ENCODE measurements around the gene UCN. TPM values are rescaled to one million over a fixed set of nuclear protein-coding genes. Genes with fewer than 3 reads are reported as not detected.

UCN gene
- total RNA-seq, 1 experiment from 2014 or later: 3.6 TPM

DNA sequence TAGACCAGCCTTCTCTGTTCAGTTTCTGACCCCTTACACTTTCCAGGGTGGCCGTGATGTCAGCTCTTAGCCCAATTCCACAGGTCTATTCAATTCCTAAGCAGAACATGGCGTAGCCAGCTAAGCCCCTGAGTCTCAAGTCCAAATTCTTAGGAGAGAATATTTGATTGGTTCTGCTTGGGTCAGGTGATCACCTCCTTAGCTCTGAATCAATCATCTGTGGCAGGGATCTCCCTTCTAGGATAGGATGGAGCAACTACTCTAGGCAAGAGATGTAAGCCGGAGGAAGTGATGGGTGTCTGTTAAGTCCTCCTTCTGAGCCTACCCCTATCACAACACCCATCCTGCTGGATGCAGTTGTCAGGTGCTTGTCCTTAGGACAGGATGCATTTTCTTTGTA lies 11.1 kb downstream of the UCN start:
- no peaks in the 10 kb centered on the region for H3K9me3 ChIP-seq (ENCODE audit: low read length)
- intact Hi-C loops (cut with micrococcal nuclease): no loop called here
- H3K9ac ChIP-seq (ENCODE audit: low read length): no peak overlapping the region
- no peak overlapping the region for H3K4me3 ChIP-seq (ENCODE audit: low read length)
- H3K4me1 ChIP-seq (ENCODE audit: insufficient read depth, low read length): peaks cover 33% of the 10 kb centered on the region
- no peak overlapping the region for H3K4me2 ChIP-seq (ENCODE audit: low read length)
- BruUV-seq (replicated peaks): no TSS peak
- no peaks in the 10 kb centered on the region for H3K36me3 ChIP-seq (ENCODE audit: low read depth, low read length)
- H3K27ac ChIP-seq (ENCODE audit: low read length): no peak overlapping the region
- DNase-seq: no peak
- CTCF ChIA-PET: no interaction called here
- H4K20me1 ChIP-seq (ENCODE audit: low read length): no peaks in the 10 kb centered on the region
- no peak overlapping the region for H2AFZ ChIP-seq (ENCODE audit: low read length)
- TF ChIP-seq, protein P1, sequence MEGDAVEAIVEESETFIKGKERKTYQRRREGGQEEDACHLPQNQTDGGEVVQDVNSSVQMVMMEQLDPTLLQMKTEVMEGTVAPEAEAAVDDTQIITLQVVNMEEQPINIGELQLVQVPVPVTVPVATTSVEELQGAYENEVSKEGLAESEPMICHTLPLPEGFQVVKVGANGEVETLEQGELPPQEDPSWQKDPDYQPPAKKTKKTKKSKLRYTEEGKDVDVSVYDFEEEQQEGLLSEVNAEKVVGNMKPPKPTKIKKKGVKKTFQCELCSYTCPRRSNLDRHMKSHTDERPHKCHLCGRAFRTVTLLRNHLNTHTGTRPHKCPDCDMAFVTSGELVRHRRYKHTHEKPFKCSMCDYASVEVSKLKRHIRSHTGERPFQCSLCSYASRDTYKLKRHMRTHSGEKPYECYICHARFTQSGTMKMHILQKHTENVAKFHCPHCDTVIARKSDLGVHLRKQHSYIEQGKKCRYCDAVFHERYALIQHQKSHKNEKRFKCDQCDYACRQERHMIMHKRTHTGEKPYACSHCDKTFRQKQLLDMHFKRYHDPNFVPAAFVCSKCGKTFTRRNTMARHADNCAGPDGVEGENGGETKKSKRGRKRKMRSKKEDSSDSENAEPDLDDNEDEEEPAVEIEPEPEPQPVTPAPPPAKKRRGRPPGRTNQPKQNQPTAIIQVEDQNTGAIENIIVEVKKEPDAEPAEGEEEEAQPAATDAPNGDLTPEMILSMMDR (conservative IDR thresholded peaks at IDR 0.05; ENCODE audit: low read depth, low read length): no peak
- TF ChIP-seq EZH2 (IDR thresholded peaks at IDR 0.05; ENCODE audit: low read length, unreplicated experiment) (no peak), EZH2phosphoT487 (IDR thresholded peaks at IDR 0.05; ENCODE audit: borderline replicate concordance, low read length) (no peak)
- no peaks in the 10 kb centered on the region for H3K27me3 ChIP-seq (ENCODE audit: low read length)
- no peaks in the 10 kb centered on the region for H3K79me2 ChIP-seq (ENCODE audit: low read length)
- peaks cover 10% of the 10 kb centered on the region for H3F3A ChIP-seq (ENCODE audit: low read length, unreplicated experiment)
- no peaks in the 10 kb centered on the region for H3K9me2 ChIP-seq (replicated peaks; ENCODE audit: low read length)
- POLR2A ChIA-PET (ENCODE audit: unreplicated experiment): interaction anchor here (0.7 kb wide), 1 partner anchor 198 kb away, joined by 6 read pairs; no protein-coding TSS in a partner anchor
- no peak for ATAC-seq

DNA sequence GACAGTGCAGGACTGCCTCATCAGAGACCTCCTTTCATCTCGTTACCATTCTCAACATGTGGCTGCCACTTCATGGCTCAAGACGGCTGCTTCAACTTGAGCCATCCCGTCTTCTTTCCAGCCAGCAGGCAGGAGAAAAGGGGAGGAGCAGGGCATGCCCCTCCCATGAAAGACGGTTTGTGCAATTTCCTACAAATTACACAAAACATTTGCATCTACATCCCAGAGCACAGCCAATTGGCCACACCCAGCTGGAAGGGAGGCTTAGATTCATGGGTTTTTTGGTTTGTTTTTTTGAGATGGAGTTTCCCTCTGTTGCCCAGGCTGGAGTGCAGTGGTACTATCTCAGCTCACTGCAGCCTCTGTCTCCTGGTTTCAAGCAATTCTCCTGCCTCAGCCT lies 11.8 kb downstream of the UCN start:
- Histone ChIP-seq H3F3A (ENCODE audit: low read length, unreplicated experiment) (peaks cover 10% of the 10 kb centered on the region), H2AFZ (ENCODE audit: low read length) (no peak overlapping the region), H3K9ac (ENCODE audit: low read length) (no peak overlapping the region), H3K79me2 (ENCODE audit: low read length) (no peaks in the 10 kb centered on the region), H3K9me2 (replicated peaks; ENCODE audit: low read length) (no peaks in the 10 kb centered on the region), H3K36me3 (ENCODE audit: low read depth, low read length) (no peaks in the 10 kb centered on the region), H3K9me3 (ENCODE audit: low read length) (no peaks in the 10 kb centered on the region), H4K20me1 (ENCODE audit: low read length) (no peaks in the 10 kb centered on the region), H3K27me3 (ENCODE audit: low read length) (no peaks in the 10 kb centered on the region), H3K4me3 (ENCODE audit: low read length) (no peak overlapping the region), H3K4me2 (ENCODE audit: low read length) (no peak overlapping the region), H3K4me1 (ENCODE audit: insufficient read depth, low read length) (peaks cover 39% of the 10 kb centered on the region), H3K27ac (ENCODE audit: low read length) (no peak overlapping the region)
- POLR2A ChIA-PET (ENCODE audit: unreplicated experiment): no interaction called here
- no TSS peak for BruUV-seq (replicated peaks)
- DNase-seq (no peak), ATAC-seq (no peak)
- intact Hi-C loops (cut with micrococcal nuclease): no loop called here
- CTCF ChIA-PET: no interaction called here
- TF ChIP-seq EZH2 (IDR thresholded peaks at IDR 0.05; ENCODE audit: low read length, unreplicated experiment) (no peak), EZH2phosphoT487 (IDR thresholded peaks at IDR 0.05; ENCODE audit: borderline replicate concordance, low read length) (no peak)
- TF ChIP-seq, protein P1 (conservative IDR thresholded peaks at IDR 0.05; ENCODE audit: low read depth, low read length): no peak

DNA sequence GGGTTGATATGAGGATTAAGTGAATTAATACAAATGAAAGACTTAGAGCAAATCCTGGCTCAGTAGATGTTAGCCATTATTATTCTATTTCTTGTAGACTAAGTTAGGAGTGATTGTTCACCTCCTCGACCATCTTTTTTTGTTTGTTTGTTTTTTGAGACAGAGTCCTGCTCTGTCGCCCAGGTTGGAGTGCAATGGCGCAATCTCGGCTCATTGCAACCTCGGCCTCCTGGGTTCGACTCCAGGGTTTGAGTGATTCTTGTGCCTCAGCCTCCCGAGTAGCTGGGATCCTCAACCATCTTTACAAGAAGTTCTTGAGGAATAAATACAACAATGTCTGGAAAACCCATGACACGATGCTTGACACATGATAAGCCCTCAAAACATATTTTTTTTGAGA lies 13.3 kb downstream of the UCN start:
- H3K4me1 ChIP-seq (ENCODE audit: insufficient read depth, low read length): peaks cover 39% of the 10 kb centered on the region
- peaks cover 10% of the 10 kb centered on the region for H3F3A ChIP-seq (ENCODE audit: low read length, unreplicated experiment)
- H3K79me2 ChIP-seq (ENCODE audit: low read length): no peaks in the 10 kb centered on the region
- no peak overlapping the region for H3K4me3 ChIP-seq (ENCODE audit: low read length)
- DNase-seq: no peak
- H4K20me1 ChIP-seq (ENCODE audit: low read length): no peaks in the 10 kb centered on the region
- no peaks in the 10 kb centered on the region for H3K36me3 ChIP-seq (ENCODE audit: low read depth, low read length)
- no peak for ATAC-seq
- no peak overlapping the region for H2AFZ ChIP-seq (ENCODE audit: low read length)
- H3K9me2 ChIP-seq (replicated peaks; ENCODE audit: low read length): no peaks in the 10 kb centered on the region
- no peak overlapping the region for H3K27ac ChIP-seq (ENCODE audit: low read length)
- intact Hi-C loops (cut with micrococcal nuclease): no loop called here
- ChIA-PET POLR2A (ENCODE audit: unreplicated experiment) (no interaction called here), CTCF (no interaction called here)
- H3K9me3 ChIP-seq (ENCODE audit: low read length): no peaks in the 10 kb centered on the region
- no peak overlapping the region for H3K9ac ChIP-seq (ENCODE audit: low read length)
- BruUV-seq (replicated peaks): no TSS peak
- TF ChIP-seq EZH2phosphoT487 (IDR thresholded peaks at IDR 0.05; ENCODE audit: borderline replicate concordance, low read length) (no peak), EZH2 (IDR thresholded peaks at IDR 0.05; ENCODE audit: low read length, unreplicated experiment) (no peak)
- TF ChIP-seq, protein P1 (conservative IDR thresholded peaks at IDR 0.05; ENCODE audit: low read depth, low read length): no peak
- H3K4me2 ChIP-seq (ENCODE audit: low read length): no peak overlapping the region
- no peaks in the 10 kb centered on the region for H3K27me3 ChIP-seq (ENCODE audit: low read length)

Data from PC-3 (cell line).